ENCODE measurements around the gene MEIS2. TPM values are rescaled to one million over a fixed set of nuclear protein-coding genes. Genes with fewer than 3 reads are reported as not detected.

MEIS2 gene
- total RNA-seq, 1 donor from 2014 or later = 151 TPM

DNA sequence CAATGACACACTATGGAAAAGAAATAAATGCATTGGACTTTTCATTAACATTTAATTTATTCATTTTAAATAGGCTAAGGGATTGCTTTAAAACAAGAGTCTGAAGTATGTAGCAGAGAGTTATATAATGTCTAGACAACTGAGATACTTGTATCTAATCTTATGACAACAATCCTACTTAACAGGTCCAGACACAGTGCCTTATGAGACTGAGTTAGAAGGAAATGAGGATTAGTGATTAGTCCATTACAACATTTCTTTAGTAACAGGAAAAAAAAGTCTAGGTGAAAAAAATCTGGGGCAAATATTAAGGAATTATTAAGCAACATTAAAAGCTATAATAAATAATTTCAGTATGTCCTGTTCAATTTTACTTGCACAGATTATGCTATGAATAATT, 140.6 kb downstream of the MEIS2 start:
- DNase-seq = no peak

DNA sequence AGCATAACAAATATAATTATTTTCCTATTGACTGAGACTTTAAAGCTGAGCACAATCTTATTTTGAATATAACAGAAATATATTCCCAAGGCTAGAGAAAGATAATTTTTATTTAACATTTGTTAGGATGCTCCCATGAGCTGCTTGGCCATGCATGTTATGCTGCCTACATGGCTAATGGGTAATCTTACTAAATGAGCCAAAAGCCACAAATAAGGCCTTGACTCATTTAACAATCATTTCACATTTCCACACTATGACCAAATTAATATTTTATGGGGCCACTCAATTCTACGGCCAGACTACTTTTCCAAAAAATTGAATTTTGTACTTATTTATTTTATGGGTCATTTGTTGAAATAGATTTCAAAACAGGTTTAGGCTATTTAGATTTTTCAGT, 141.7 kb downstream of the MEIS2 start:
- DNase-seq = no peak

- no peak for DNase-seq
Measured at GRCh38 chr15:36954486-36954885, 145.9 kb downstream of the MEIS2 start.

DNA sequence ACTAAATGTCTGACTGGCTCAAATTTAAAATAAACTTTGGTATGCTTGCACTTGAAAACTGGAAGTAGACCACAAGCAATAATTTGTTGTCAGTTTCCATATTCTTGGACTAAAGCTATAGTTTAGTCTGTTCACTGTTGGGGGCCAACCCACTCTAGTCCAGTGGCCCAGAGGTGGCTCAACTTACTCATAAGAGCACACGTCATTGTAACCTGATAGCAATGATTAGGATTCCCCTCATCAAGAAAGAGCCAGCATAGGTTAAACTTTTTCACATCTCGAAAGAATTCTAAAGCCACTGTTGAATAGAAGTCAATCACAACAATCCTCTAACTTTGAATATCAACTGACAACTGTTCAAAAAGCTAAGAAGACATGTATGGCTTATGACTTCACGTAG, 147.0 kb downstream of the MEIS2 start:
- no peak for DNase-seq

DNA sequence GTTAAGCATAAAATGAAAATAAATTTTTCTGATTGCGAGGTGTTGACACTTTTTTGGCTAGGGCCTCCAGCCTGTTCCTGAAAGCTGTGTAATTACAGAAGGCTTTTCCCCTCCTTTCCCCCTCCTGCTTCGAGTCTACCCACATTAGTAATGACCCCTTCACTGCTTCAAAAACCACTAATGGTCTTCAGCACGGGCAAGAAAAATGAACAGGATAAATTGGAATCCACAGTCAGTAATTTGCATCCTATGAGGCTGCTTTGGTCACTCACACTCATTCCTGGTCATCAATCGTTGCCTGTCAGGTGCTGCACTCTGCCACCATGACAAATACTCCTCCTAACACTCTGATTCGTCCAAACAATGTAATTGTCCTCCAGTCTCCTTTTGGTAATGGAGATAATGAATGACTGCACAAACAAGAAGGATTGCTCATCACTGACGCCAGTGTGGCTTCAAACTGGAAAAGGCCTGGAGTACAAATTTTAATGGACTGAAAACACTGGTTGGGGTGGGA, 148.6 kb downstream of the MEIS2 start:
- DNase-seq = no peak

DNA sequence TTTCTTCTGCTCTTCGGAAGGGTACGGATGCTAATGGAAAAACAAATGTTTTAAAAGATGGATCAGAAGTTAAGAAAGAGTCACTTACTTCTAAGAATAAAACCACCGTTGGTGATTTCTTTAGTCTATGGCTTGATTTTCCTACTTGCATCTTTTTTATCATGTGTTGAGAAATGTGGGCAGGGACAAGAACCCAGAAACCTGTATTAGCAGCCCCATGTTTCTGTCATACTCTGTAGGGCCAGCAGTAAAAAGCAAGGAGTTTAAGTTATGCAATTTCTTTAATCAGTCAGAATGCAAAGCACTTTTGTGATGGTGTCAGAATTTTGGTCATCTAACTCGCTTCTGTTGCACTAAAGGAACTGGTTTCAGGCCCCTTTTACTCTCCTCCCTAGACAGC, 150.0 kb downstream of the MEIS2 start:
- no peak for DNase-seq

DNA sequence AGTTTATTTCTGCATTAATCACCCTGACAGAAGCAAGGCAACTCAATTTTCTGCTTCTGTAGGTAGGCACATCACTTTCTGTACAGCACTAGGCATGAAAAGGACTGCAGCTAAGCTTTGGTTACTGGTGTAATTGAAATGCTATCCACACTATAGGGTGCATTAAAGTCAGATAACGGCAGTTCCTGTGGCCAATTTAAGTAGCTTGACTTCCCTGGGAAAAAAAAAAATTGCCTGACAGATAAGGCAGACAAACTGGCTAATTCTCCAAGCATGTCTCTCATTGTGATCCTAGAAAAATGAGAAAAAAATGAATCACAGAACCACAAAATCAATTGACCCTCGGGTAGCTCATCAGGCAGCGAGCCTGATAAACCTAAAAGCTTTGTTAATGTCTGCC, 151.4 kb downstream of the MEIS2 start:
- no peak for DNase-seq

- no peak for DNase-seq
Measured at GRCh38 chr15:36947035-36947719, 153.2 kb downstream of the MEIS2 start.

DNA sequence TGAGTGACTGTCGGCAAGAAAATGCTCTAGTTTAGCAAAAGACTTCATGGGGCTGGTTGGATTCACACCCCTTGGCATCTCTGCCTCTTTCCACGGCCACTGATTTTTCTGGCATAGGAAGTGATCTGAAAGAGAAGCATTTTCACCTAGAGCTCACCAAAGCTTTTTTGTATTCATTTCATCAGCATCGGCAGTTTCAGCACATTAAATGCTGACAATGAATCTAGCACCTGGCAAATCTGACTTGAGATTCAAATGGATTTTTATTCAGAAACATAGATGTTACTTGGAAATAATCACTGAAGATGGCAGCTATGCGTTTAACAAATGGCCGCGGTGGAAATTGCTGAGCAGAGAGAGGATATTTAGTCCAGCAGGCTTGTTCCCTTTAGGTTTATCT, 155.9 kb downstream of the MEIS2 start:
- DNase-seq = no peak

- no peak for DNase-seq
Measured at GRCh38 chr15:36943508-36944361, 156.6 kb downstream of the MEIS2 start.

DNA sequence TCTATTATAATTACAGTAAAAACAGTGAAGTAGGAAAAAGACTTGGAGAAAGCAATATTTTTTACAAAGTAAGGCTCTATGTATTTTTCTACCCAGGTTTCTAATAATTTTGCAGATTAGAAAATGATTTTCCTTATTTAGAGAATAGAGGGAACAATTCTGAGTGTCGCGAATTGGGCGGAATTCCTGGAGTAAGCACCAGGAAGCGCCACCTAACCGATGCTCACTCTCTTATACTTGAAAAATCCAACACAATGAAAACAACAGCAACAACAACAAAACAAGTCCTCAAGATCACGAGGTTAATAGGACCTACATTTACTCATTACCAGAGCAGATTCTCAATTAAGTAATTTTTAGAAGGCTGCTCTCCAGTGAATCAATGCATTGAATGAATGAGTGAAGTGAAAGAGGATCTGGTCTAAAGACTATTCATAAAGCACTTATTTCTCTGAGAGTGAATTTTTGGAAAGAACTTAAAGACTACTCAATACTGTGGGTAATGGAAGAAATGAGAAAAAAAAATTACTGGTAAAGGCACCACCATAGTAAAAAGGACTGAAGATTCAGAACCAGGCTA, 158.0 kb downstream of the MEIS2 start:
- DNase-seq = no peak

GRCh38 chr15:36941798-36942197, 158.6 kb downstream of the MEIS2 start:
- DNase-seq = no peak

DNA sequence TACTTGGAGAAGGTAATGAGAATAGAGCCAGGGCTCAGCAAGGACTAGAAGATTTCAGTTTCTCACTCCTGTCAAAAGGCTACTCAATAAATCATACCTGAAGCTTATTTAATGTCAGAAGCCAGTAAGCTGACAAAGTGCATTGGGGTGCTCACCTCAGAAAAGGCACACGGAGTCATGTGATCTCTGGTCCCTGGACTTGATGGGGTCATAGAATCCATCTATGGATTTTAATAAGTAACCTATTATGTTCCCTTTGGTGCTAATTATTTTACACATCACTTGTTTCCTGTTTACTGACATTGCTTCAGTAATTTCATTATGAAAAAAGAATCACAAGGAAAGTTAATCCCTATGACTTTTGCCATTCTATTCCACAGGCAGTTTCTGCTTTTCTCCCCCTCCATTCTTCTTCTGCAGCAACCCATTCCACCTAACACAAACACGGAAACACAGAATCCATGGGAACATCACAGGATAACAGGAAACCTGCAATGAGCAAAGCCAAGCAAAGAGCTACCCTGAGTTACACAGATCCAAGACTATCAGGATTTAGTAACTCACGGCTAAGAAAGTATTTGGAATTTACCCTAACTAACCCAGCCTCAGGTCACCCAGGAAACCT, 159.6 kb downstream of the MEIS2 start:
- no peak for DNase-seq

- DNase-seq = no peak
Measured at GRCh38 chr15:36940219-36940618, 160.1 kb downstream of the MEIS2 start.

DNA sequence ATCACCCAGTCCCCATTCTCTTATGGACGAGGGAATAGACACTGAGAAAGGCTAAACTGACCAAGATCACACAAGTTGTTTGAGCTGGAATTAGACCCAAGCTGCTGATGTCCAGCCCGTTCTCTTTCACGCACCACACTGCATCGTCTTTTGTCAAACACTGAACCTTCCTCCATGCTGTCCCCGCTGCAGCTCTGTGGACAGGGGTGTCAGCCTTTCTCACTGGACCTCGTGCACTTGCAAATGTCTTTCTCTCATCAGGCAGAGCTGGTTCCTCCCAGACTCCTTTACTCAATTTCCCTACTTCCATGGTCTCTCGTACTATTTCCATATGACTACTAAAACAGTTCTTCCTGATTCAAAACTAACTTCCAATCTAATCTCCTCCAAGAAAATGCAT, 161.6 kb downstream of the MEIS2 start:
- DNase-seq = no peak

GRCh38 chr15:36938131-36938530, 162.2 kb downstream of the MEIS2 start:
- DNase-seq = no peak

- no peak for DNase-seq
Measured at GRCh38 chr15:36936613-36937012, 163.7 kb downstream of the MEIS2 start.

DNA sequence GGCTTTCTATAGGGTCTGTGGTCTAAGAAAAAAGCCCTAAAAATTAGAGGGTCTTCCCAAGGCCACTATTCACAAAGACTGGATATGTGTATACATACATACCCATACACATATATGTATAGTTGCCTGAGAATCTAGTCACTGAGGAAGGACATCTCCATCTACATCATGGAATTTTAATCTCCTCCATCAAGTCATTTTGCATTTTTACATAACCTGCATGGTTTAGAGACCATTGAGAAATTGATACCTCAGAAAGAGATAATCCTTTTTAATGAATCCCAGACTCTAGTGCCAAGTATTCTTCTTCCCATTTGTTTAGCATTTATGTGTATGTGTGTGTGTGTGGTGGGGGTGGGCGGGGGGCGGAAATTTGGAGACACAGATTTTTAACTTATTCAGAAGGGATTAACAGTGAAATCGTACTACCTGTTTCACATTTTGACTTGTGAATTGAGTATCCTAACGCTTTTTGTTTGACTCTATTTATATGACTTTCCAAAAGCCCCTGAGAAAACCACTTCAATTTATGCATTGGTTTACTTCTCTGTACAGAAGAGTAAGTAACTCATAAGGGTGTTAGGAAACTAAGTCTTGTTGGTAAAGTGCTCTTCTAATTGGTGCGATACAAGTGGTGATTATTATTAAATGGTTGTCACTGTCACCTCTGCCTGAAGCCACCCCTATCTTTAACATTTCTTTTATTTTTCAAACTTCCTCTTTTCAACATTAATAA, 166.9 kb downstream of the MEIS2 start:
- DNase-seq = no peak

DNA sequence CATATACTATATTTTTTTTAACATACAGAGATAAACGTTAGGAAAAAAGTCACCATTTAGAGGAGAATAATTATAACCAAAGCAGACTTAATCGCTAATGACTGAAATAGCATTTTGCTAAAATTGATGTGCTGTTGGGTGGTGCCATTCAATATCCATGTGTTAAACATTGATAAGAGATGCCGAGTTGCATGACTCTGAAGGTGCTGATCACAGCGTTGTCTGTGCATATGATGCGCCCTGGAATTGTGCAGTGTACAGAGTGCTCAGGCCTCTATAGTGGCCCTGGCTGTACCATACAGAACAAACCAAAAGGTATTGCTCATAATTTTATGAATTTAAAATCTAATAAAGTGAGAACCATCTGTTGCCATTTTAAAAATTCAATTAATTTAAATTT, 168.3 kb downstream of the MEIS2 start:
- DNase-seq = no peak

GRCh38 chr15:36931434-36931833, 168.9 kb downstream of the MEIS2 start:
- DNase-seq = no peak

DNA sequence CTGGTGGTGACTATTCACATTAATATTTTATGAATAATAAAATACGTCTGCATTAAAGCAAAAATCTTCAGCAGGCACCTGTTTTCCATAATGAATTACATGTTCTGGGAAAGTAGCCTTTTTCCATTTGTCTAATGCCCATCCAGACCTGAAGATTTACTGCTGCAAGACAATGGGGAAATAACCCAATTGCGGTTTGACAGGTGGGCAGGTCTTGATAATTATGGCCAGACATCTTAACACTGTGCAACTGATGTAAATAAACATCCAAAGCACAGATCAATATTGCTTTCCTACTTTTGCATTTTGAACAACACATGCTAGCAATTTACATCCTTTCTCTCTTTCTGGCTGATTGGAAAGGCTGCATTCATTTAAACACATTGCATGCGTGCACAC, 173.9 kb downstream of the MEIS2 start:
- DNase-seq = no peak
